ENCODE results near the gene OIT3. TPM values are rescaled to one million over a fixed set of nuclear protein-coding genes. Genes with fewer than 3 reads are reported as not detected.

Gene OIT3
- total and polyA plus RNA-seq, 2 of the 4 experiments (the other 2 are of a cell fraction) = not detected

- Histone ChIP-seq H4K91ac (ENCODE audit: insufficient read depth, low read depth, low read length) (no peak overlapping the region), H3K9me1 (ENCODE audit: insufficient read depth, low read length) (no peaks in the 10 kb centered on the region), H3K27ac (ENCODE audit: insufficient read depth, low read length) (no peak overlapping the region), H3K9ac (ENCODE audit: low read depth, low read length) (no peak overlapping the region), H2BK15ac (ENCODE audit: low read depth, low read length) (no peak overlapping the region), H2BK120ac (ENCODE audit: low read depth, low read length) (no peak overlapping the region), H2BK20ac (ENCODE audit: low read depth, low read length) (no peak overlapping the region), H3K4me2 (ENCODE audit: low read depth, low read length) (no peak overlapping the region), H2AFZ (replicated peaks; ENCODE audit: low read length, poor library complexity) (no peak overlapping the region), H3K36me3 (ENCODE audit: control insufficient read depth, insufficient read depth, low read length) (no peaks in the 10 kb centered on the region), H2AK5ac (ENCODE audit: low read depth, low read length) (no peak overlapping the region), H3K18ac (ENCODE audit: low read depth, low read length) (no peak overlapping the region), H3K9me3 (ENCODE audit: control insufficient read depth, insufficient read depth, low read length) (no peaks in the 10 kb centered on the region), H3K14ac (replicated peaks; ENCODE audit: low read depth, low read length) (no peak overlapping the region), H3K4me3 (ENCODE audit: insufficient read depth, low read depth, low read length) (no peak overlapping the region), H3K4me1 (ENCODE audit: control insufficient read depth, insufficient read depth, low read length) (peaks cover 2% of the 10 kb centered on the region; the same call in 1 of the 2 replicates), H2AK9ac (replicated peaks; ENCODE audit: low read depth, low read length, poor library complexity) (no peak overlapping the region), H3K23ac (ENCODE audit: low read depth, low read length) (no peak overlapping the region), H4K5ac (ENCODE audit: low read depth, low read length) (no peak overlapping the region), H3K4ac (ENCODE audit: low read depth, low read length) (no peak overlapping the region), H4K8ac (ENCODE audit: low read depth in 2 of 2, low read length in 2 of 2) (no peak overlapping the region), H2BK5ac (ENCODE audit: low read depth, low read length, poor library complexity, severe bottlenecking) (no peak overlapping the region), H3K56ac (ENCODE audit: extremely low read depth, insufficient read depth, low read length) (no peak overlapping the region), H3K27me3 (ENCODE audit: control insufficient read depth, insufficient read depth, low read length) (no peaks in the 10 kb centered on the region), H3K79me1 (ENCODE audit: low read depth in 1 of 2, low read length in 2 of 2) (no peaks in the 10 kb centered on the region), H4K20me1 (ENCODE audit: insufficient read depth, low read length) (no peaks in the 10 kb centered on the region)
- ATAC-seq (ENCODE audit: low read depth) (no peak), DNase-seq (no peak)
- POLR2A ChIA-PET (ENCODE audit: unreplicated experiment) = no interaction called here
- in situ Hi-C loops (cut with MboI; ENCODE audit: low sequenced_read_pairs) = no loop called here
- intact Hi-C loops (cut with micrococcal nuclease) = no loop called here
- CTCF ChIA-PET = no interaction called here
- TF ChIP-seq ELK1 (IDR thresholded peaks at IDR 0.05; ENCODE audit: borderline replicate concordance, low read depth, low read length) (no peak), CEBPB (IDR thresholded peaks at IDR 0.05; ENCODE audit: low read depth, low read length) (no peak), CHD1 (IDR thresholded peaks at IDR 0.05; ENCODE audit: low read depth, low read length) (no peak), POLR2A (IDR thresholded peaks at IDR 0.05; ENCODE audit: low read depth, low read length) (no peak), NFE2L2 (IDR thresholded peaks at IDR 0.05; ENCODE audit: low read depth, low read length) (no peak), RCOR1 (IDR thresholded peaks at IDR 0.05; ENCODE audit: insufficient replicate concordance, low read length) (no peak)
- BruUV-seq (replicated peaks) = no TSS peak
- dilution Hi-C loops (cut with HindIII; ENCODE audit: low sequenced_read_pairs, unreplicated experiment) = no loop called here
Measured at GRCh38 chr10:72910705-72911104, 17.2 kb downstream of the OIT3 start.
